ENCODE measurements around the gene SIRT6. TPM values are rescaled to one million over a fixed set of nuclear protein-coding genes. Genes with fewer than 3 reads are reported as not detected.

SIRT6 gene
- total RNA-seq, 6 experiments from 2014 or later: 7.9 to 21.6 (median 10.0) TPM

DNA sequence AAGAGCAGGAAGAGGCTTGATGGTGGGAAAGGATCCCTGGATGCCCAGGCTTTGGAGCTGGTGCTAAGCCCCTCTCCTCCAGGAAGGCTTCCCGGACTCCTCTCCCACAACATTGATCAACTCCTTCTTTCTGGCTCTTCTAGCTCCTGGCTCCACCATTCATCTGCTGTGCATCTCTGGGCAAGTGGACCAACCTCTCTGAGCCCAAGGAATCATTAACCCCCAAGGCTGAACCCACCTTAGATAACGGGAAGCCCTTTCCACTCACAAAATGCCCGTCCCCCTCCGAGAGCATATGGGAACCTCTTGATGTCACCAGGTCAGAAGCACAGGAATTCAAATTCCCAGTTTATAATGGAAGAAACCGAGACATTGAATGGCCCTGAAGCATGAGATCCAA is 5.2 kb downstream of the SIRT6 start:
- 96% methylated on average over 4 of the region's 5 CpGs for WGBS (ENCODE audit: insufficient coverage, low coverage, low lambda C conversion rate, missing lambda C conversion rate)

DNA sequence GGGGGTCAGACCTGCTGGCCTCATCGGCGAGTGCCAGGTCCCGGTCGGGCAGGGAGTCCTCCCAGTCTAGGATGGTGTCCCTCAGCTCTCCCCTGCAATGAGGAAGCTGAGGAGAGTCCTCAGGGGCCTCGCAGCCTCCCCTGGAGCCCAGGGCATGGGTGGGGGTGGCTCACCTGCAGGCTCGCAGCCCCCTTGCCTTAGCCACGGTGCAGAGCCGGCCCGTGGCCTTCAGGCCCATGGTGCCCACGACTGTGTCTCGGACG is 6.8 kb downstream of the SIRT6 start:
- Histone ChIP-seq H3K36me3 (peaks cover 6 to 19% (median 10%) of the 10 kb centered on the region in 4 donors), H3K27me3 (no peaks in the 10 kb centered on the region), H3K9me3 (no peaks in the 10 kb centered on the region), H3K4me3 (no peak overlapping the region), H3K27ac (no peak overlapping the region), H3K4me1 (peaks cover 0 to 7% (median 0%) of the 10 kb centered on the region in 4 donors)
- DNase-seq (no peak), ATAC-seq (no peak)
- intact Hi-C loops (cut with DNase I): no loop called here
- no CpG with 5 or more reads among the region's 12 CpGs for WGBS (ENCODE audit: insufficient coverage, low coverage, low lambda C conversion rate, missing lambda C conversion rate)
- TF ChIP-seq, protein P1, sequence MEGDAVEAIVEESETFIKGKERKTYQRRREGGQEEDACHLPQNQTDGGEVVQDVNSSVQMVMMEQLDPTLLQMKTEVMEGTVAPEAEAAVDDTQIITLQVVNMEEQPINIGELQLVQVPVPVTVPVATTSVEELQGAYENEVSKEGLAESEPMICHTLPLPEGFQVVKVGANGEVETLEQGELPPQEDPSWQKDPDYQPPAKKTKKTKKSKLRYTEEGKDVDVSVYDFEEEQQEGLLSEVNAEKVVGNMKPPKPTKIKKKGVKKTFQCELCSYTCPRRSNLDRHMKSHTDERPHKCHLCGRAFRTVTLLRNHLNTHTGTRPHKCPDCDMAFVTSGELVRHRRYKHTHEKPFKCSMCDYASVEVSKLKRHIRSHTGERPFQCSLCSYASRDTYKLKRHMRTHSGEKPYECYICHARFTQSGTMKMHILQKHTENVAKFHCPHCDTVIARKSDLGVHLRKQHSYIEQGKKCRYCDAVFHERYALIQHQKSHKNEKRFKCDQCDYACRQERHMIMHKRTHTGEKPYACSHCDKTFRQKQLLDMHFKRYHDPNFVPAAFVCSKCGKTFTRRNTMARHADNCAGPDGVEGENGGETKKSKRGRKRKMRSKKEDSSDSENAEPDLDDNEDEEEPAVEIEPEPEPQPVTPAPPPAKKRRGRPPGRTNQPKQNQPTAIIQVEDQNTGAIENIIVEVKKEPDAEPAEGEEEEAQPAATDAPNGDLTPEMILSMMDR (IDR thresholded peaks at IDR 0.05): no peak
- TF ChIP-seq POLR2A (IDR thresholded peaks at IDR 0.05): no peak

More for the DNA sequence above, 5.2 kb downstream of the SIRT6 start:
- no peak for TF ChIP-seq POLR2A (IDR thresholded peaks at IDR 0.05)
- TF ChIP-seq, protein P1 (IDR thresholded peaks at IDR 0.05): no peak
- H3K27ac ChIP-seq: no peak overlapping the region
- ATAC-seq: no peak
- peaks cover 0 to 20% (median 4%) of the 10 kb centered on the region in 4 donors for H3K4me1 ChIP-seq
- no peak for DNase-seq
- intact Hi-C loops (cut with DNase I): no loop called here
- H3K36me3 ChIP-seq: peaks cover 0 to 5% (median 0%) of the 10 kb centered on the region in 4 donors
- H3K9me3 ChIP-seq: no peaks in the 10 kb centered on the region
- H3K27me3 ChIP-seq: no peaks in the 10 kb centered on the region
- no peak overlapping the region for H3K4me3 ChIP-seq

DNA sequence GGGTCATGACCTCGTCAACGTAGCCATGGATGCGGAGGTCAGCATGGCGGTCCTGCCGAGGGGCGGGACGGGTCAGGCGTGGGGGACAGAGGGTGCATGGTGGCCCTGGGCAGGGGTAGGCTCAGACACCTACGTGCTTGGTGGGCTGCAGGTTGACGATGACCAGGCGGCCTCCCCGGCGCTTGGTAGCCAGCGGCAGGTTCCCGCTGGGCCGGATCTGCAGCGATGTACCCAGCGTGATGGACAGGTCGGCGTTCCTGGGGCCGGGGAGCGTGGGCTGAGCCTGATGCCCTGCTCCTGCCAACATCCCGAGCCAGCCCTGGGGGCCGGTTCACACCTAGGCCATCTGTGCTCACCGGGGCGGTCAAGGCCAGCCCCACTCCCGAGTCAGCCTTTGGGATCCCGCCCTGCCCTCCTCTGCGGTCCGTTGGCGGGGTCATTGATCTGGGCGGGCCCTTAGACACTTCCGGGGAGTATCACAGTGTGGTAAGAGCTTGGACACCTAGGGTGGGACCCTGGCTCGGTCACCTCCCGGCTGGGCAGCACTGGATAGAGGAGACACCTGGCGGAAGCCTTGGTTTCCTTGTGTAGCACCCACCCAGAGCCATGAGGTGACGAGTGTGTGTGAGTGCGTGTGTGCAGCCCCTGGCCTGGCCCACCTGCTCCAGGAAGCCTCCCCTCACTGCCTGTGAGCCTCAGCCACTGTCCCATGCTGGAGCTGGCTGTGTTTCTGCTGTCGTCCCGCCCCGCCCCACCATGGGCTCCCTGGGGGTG is 7.3 kb downstream of the SIRT6 start:
- H3K4me1 ChIP-seq: peaks cover 0 to 5% (median 0%) of the 10 kb centered on the region in 4 donors
- H3K27ac ChIP-seq: no peak overlapping the region
- DNase-seq (no peak), ATAC-seq (peak in 2 of 4 donors; percentile 1 to 2)
- no peak overlapping the region for H3K4me3 ChIP-seq
- H3K36me3 ChIP-seq: peaks cover 6 to 23% (median 12%) of the 10 kb centered on the region in 4 donors
- no peak for TF ChIP-seq POLR2A (IDR thresholded peaks at IDR 0.05)
- TF ChIP-seq, protein P1 (IDR thresholded peaks at IDR 0.05): no peak
- no peaks in the 10 kb centered on the region for H3K27me3 ChIP-seq
- intact Hi-C loops (cut with DNase I): no loop called here
- 20% methylated on average over 1 of the region's 41 CpGs for WGBS (ENCODE audit: insufficient coverage, low coverage, low lambda C conversion rate, missing lambda C conversion rate)
- no peaks in the 10 kb centered on the region for H3K9me3 ChIP-seq

DNA sequence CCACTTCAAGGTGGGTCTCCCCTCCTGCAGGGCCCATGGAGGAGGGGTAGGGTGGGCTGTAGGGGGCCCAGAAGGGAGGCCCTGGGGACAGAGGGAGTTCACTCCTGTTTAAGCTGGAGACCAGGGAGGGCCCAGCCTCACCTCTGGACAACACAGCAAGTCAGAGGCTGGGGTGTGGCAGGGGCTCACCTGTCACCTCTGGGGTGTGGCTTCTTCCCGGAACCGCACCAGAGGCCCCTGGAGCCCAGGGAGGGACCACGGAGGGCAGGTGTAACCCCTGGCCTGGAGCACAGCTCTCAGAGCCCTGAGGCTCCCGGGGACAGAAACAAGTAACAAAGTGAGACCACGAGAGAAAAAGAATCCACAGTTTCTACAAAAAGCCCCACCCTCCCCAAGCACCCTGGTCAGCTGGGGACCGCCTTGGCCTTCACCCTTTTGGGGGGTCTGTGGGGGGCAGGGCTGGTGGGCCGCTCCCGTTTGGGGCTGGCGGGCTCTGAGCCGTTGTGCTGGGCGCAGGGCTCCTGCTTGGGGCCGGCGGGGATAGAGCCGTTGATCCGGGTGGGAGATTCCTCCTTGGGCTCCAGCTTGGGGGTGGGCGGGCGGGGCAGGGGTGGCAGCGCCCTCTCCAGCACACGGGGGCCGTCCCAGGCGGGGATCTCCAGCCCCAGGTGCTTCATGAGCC is 8.0 kb downstream of the SIRT6 start:
- Histone ChIP-seq H3K36me3 (peaks cover 6 to 31% (median 16%) of the 10 kb centered on the region in 4 donors), H3K27me3 (no peaks in the 10 kb centered on the region)

More for the DNA sequence above, 8.0 kb downstream of the SIRT6 start:
- H3K27ac ChIP-seq: no peak overlapping the region
- intact Hi-C loops (cut with DNase I): no loop called here
- 97% methylated on average over 3 of the region's 21 CpGs for WGBS (ENCODE audit: insufficient coverage, low coverage, low lambda C conversion rate, missing lambda C conversion rate)
- peaks cover 0 to 5% (median 0%) of the 10 kb centered on the region in 4 donors for H3K4me1 ChIP-seq
- no peak overlapping the region for H3K4me3 ChIP-seq
- ATAC-seq (no peak), DNase-seq (no peak)
- no peaks in the 10 kb centered on the region for H3K9me3 ChIP-seq
- TF ChIP-seq, protein P1 (IDR thresholded peaks at IDR 0.05): no peak
- TF ChIP-seq POLR2A (IDR thresholded peaks at IDR 0.05): no peak
